Stimulated activated CD8-positive, alpha-beta memory T cell treated with anti-CD3 and anti-CD28 coated beads, Interleukin-15, amount 100 ng/mL, for 1 hour (primary cell): ENCODE measurements around the gene PARD3B.

Experiments used
- DNase-seq: peaks from one replicate; pipeline ENCODE4 v3.0.0-alpha.2; 2020; ENCODE audit warnings: low read depth

PARD3B gene

GRCh38 chr2:205619600-205619999, 1074.3 kb downstream of the PARD3B start:
- DNase-seq: no peak

- DNase-seq: no peak
Measured at GRCh38 chr2:205627085-205627484, 1081.8 kb downstream of the PARD3B start.

GRCh38 chr2:205628422-205628821, 1083.1 kb downstream of the PARD3B start:
- DNase-seq: no peak

- DNase-seq: no peak
Measured at GRCh38 chr2:205629091-205629776, 1084.0 kb downstream of the PARD3B start.

- no peak for DNase-seq
Measured at GRCh38 chr2:205633994-205634393, 1088.7 kb downstream of the PARD3B start.

- no peak for DNase-seq
Measured at GRCh38 chr2:205636549-205637319, 1091.5 kb downstream of the PARD3B start.

GRCh38 chr2:205637320-205637602, 1092.0 kb downstream of the PARD3B start:
- no peak for DNase-seq

- DNase-seq: no peak
Measured at GRCh38 chr2:205637779-205638503, 1092.7 kb downstream of the PARD3B start.

GRCh38 chr2:205640716-205641115, 1095.4 kb downstream of the PARD3B start:
- DNase-seq: no peak

GRCh38 chr2:205642599-205643356, 1097.5 kb downstream of the PARD3B start:
- no peak for DNase-seq

- DNase-seq: no peak
Measured at GRCh38 chr2:205643391-205643885, 1098.2 kb downstream of the PARD3B start.

- no peak for DNase-seq
Measured at GRCh38 chr2:205644018-205644417, 1098.7 kb downstream of the PARD3B start.

GRCh38 chr2:205646680-205647079, 1101.4 kb downstream of the PARD3B start:
- DNase-seq: no peak

GRCh38 chr2:205650450-205650849, 1105.2 kb downstream of the PARD3B start:
- DNase-seq: no peak

GRCh38 chr2:205650931-205651330, 1105.7 kb downstream of the PARD3B start:
- DNase-seq: no peak

GRCh38 chr2:205651719-205652118, 1106.4 kb downstream of the PARD3B start:
- DNase-seq: no peak

- DNase-seq: no peak
Measured at GRCh38 chr2:205654878-205655605, 1109.8 kb downstream of the PARD3B start.

GRCh38 chr2:205655779-205656456, 1110.6 kb downstream of the PARD3B start:
- DNase-seq: no peak

- no peak for DNase-seq
Measured at GRCh38 chr2:205656461-205656860, 1111.2 kb downstream of the PARD3B start.

- DNase-seq: no peak
Measured at GRCh38 chr2:205656941-205657340, 1111.7 kb downstream of the PARD3B start.

GRCh38 chr2:205657579-205657978, 1112.3 kb downstream of the PARD3B start:
- DNase-seq: no peak
